IMR-90 (cell line): ENCODE data around the gene TNN.

Experiments used
- CHD1 ChIP-seq: IDR thresholded peaks from 2 replicates; pipeline ENCODE4 v1.6.1; 2012; ENCODE audit warnings: low read depth, low read length, improper control_type of control experiment
- CTCF ChIP-seq: conservative IDR thresholded peaks from 2 replicates; pipeline ENCODE4 v1.5.1; 2012; ENCODE audit warnings: mild to moderate bottlenecking, low read depth, low read length, improper control_type of control experiment
- NFE2L2 ChIP-seq: fragments of 150-350 bp; IDR thresholded peaks from 2 replicates; pipeline ENCODE4 v1.6.1; 2016; ENCODE audit warnings: low read depth, mild to moderate bottlenecking, low read length
- RAD21 ChIP-seq: IDR thresholded peaks from 2 replicates; pipeline ENCODE4 v1.6.1; 2012; ENCODE audit warnings: low read length, improper control_type of control experiment

GRCh38 chr1:175040324-175040879, 27.2 kb upstream of the TNN start:
- TF ChIP-seq CTCF (no peak), CHD1 (no peak), NFE2L2 (no peak), RAD21 (no peak)
